ENCODE data around the gene KCNH3. TPM values are rescaled to one million over a fixed set of nuclear protein-coding genes. Genes with fewer than 3 reads are reported as not detected.
A peak's percentile ranks its signal among the peaks of the same experiment; 100 is the strongest.

Gene KCNH3
- total and polyA plus RNA-seq, 10 of the 15 experiments (the other 5 are each of a cell fraction or from before 2014, with no cell fraction given), result 0.03 to 0.45 (median 0.08) TPM; not detected in 5

DNA sequence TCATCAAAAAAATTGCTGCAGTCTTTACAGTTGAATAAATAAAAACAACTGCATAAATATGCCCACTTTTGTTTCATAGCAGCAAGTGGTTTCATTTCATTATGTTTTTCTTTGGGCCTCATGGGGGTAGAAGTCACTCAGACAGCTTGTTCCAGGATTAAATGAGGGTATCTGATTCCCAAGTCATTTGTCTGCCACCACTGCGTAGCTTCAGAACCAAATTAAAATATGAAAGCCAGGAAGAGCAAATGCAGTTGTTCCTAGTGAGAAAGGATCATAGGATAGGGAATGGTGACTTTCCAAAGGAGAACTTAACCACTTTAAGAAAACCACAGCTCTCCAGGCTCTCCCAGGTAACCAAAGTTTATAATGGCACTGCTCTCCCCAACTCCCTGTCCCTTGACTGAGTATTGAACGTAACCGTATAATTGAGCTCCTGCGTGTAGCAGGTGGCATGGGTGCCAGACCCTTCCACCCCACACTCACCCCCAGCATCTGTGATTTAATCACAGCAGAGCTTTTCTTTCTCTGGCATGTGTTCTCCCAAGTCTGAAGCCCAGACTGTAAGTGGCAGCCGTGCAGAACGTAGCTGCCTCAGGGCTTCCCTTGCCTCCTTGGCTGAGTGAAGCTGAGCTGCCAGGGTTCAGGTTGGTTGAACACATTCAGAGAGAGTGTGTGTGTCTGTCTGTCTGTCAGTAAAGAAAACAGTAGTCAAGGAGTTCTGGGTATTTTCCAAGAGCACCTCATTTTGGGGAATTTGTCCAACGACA is 11.3 kb upstream of the KCNH3 start:
- H3K4me3 ChIP-seq, result no peak overlapping the region
- no peaks in the 10 kb centered on the region for H3K9me3 ChIP-seq (replicated peaks; ENCODE audit: control insufficient read depth, insufficient read depth, low read length)
- ChIA-PET SMC1A (ENCODE audit: uncharacterized antibody, unreplicated experiment) (interaction anchor here (0.7 to 33.2 kb wide), 6 partner anchors 14 to 166 kb away, joined by 3 to 740 read pairs (median 6); partner anchors contain the start of gene SPATS2), CTCF (interaction anchor here (0.7 to 5.4 kb wide), 5 partner anchors 13 to 180 kb away, joined by 3 to 40 read pairs (median 3); no protein-coding TSS in a partner anchor), POLR2A (no interaction called here), RAD21 (ENCODE audit: unreplicated experiment) (interaction anchor here (1.0 to 2.3 kb wide), 3 partner anchors 13 to 169 kb away, joined by 3 to 8 read pairs (median 3); no protein-coding TSS in a partner anchor)
- no peak overlapping the region for H3K27ac ChIP-seq (ENCODE audit: control insufficient read depth, insufficient read depth)
- H3K79me2 ChIP-seq (ENCODE audit: control insufficient read depth, insufficient read depth, low read length), result no peaks in the 10 kb centered on the region
- H3K36me3 ChIP-seq (ENCODE audit: control insufficient read depth in 2 of 2, insufficient read depth in 2 of 2, low read length in 1 of 2), result peaks cover 12 to 19% of the 10 kb centered on the region in 2 experiments
- no peak overlapping the region for H2AFZ ChIP-seq (ENCODE audit: control insufficient read depth, low read depth, low read length)
- no peaks in the 10 kb centered on the region for H4K20me1 ChIP-seq (ENCODE audit: control insufficient read depth, insufficient read depth)
- no peaks in the 10 kb centered on the region for H3K4me1 ChIP-seq (ENCODE audit: control insufficient read depth, insufficient read depth, low read length)
- in situ Hi-C loops (cut with MboI) (no loop called here), intact Hi-C loops (cut with micrococcal nuclease; ENCODE audit: unreplicated experiment) (no loop called here)
- H3K9ac ChIP-seq (ENCODE audit: control insufficient read depth, insufficient read depth, low read length), result no peak overlapping the region
- no peak for TF ChIP-seq WRNIP1 (IDR thresholded peaks at IDR 0.05; ENCODE audit: borderline replicate concordance, low read depth, low read length)
- TF ChIP-seq POLR2AphosphoS5 (IDR thresholded peaks at IDR 0.05; ENCODE audit: low read length), result 0 out of 2 replicates have a peak, but pooled peaks have one; percentile 31
- TF ChIP-seq EP300 (IDR thresholded peaks at IDR 0.05; ENCODE audit: borderline replicate concordance in 1 of 2, control insufficient read depth in 1 of 2, low read depth in 2 of 2, low read length in 2 of 2), result no peak
- TF ChIP-seq KAT2A (conservative IDR thresholded peaks at IDR 0.05; ENCODE audit: control insufficient read depth, low read depth, low read length), result no peak
- no peak for ATAC-seq
- DNase-seq (ENCODE audit: low read depth, low spot score), result no peak
- BruUV-seq (replicated peaks), result no TSS peak
- no peak for FAIRE-seq
- WGBS (ENCODE audit: insufficient coverage, insufficient replicate concordance, low lambda C conversion rate, missing lambda C conversion rate), result 80% methylated on average over 7 of the region's 7 CpGs
- H3K4me2 ChIP-seq (ENCODE audit: control insufficient read depth, insufficient read depth), result no peak overlapping the region
- no peaks in the 10 kb centered on the region for H3K27me3 ChIP-seq (replicated peaks in 1 of 2; ENCODE audit: control insufficient read depth in 2 of 2, insufficient read depth in 2 of 2, low read length in 1 of 2)

DNA sequence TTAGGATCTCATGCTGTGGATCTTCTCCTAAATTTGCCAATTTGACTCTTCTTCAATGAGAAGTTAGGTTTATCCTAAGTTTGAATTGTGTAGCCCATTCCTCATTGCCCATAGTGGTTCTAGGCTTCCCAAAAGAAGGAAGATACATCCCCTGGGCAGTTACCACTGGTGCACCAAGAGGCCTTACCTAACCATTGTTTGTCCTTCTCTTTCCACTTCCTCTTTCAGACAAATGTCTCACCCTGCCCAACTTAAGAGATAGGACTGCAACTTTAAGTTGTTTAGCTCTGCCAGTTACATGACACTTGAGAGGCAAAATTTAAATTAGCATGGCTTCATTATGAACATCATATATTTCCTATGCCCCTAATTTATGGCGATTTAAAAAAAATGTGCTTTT is 9.4 kb upstream of the KCNH3 start:
- no peak overlapping the region for H3K9ac ChIP-seq (ENCODE audit: control insufficient read depth, insufficient read depth, low read length)
- in situ Hi-C loops (cut with MboI), result no loop called here
- H2AFZ ChIP-seq (ENCODE audit: control insufficient read depth, low read depth, low read length), result no peak overlapping the region
- ChIA-PET CTCF (interaction anchor here (1.3 to 2.1 kb wide), 2 partner anchors 21 to 171 kb away, joined by 3 to 10 read pairs; no protein-coding TSS in a partner anchor), POLR2A (interaction anchor here (0.6 to 0.7 kb wide), 2 partner anchors 26 to 194 kb away, joined by 5 read pairs; no protein-coding TSS in a partner anchor), SMC1A (ENCODE audit: uncharacterized antibody, unreplicated experiment) (interaction anchor here (1.4 to 33.2 kb wide), 2 partner anchors 25 to 168 kb away, joined by 3 to 740 read pairs; partner anchors contain the start of gene SPATS2), RAD21 (ENCODE audit: unreplicated experiment) (interaction anchor here (0.7 kb wide), 1 partner anchor 19 kb away, joined by 4 read pairs; no protein-coding TSS in a partner anchor)
- FAIRE-seq (no peak), ATAC-seq (peak; percentile 63), DNase-seq (ENCODE audit: low read depth, low spot score) (no peak)
- H3K36me3 ChIP-seq (ENCODE audit: control insufficient read depth in 2 of 2, insufficient read depth in 2 of 2, low read length in 1 of 2), result peaks cover 12 to 15% of the 10 kb centered on the region in 2 experiments
- no peak overlapping the region for H3K27ac ChIP-seq (ENCODE audit: control insufficient read depth, insufficient read depth)
- TF ChIP-seq IKZF2 (IDR thresholded peaks at IDR 0.05), result 0 out of 4 replicates have a peak, but pooled peaks of 1 of the 2 experiments have one; percentile 14
- TF ChIP-seq, protein P1, sequence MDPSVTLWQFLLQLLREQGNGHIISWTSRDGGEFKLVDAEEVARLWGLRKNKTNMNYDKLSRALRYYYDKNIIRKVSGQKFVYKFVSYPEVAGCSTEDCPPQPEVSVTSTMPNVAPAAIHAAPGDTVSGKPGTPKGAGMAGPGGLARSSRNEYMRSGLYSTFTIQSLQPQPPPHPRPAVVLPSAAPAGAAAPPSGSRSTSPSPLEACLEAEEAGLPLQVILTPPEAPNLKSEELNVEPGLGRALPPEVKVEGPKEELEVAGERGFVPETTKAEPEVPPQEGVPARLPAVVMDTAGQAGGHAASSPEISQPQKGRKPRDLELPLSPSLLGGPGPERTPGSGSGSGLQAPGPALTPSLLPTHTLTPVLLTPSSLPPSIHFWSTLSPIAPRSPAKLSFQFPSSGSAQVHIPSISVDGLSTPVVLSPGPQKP (IDR thresholded peaks at IDR 0.05; ENCODE audit: low read depth, low read length), result no peak
- TF ChIP-seq SPI1 (IDR thresholded peaks at IDR 0.05; ENCODE audit: borderline replicate concordance, insufficient read depth, low read depth, low read length), result peak; percentile 92
- TF ChIP-seq RAD51 (IDR thresholded peaks at IDR 0.05), result no peak
- H3K27me3 ChIP-seq (replicated peaks in 1 of 2; ENCODE audit: control insufficient read depth in 2 of 2, insufficient read depth in 2 of 2, low read length in 1 of 2), result no peaks in the 10 kb centered on the region
- no TSS peak for BruUV-seq (replicated peaks)
- intact Hi-C loops (cut with micrococcal nuclease; ENCODE audit: unreplicated experiment), result no loop called here
- H3K4me3 ChIP-seq, result no peak overlapping the region
- WGBS (ENCODE audit: insufficient coverage, insufficient replicate concordance, low lambda C conversion rate, missing lambda C conversion rate), result 93% methylated on average over 1 of the region's 1 CpG
- no peaks in the 10 kb centered on the region for H4K20me1 ChIP-seq (ENCODE audit: control insufficient read depth, insufficient read depth)
- no peaks in the 10 kb centered on the region for H3K79me2 ChIP-seq (ENCODE audit: control insufficient read depth, insufficient read depth, low read length)
- H3K4me2 ChIP-seq (ENCODE audit: control insufficient read depth, insufficient read depth), result no peak overlapping the region
- no peaks in the 10 kb centered on the region for H3K4me1 ChIP-seq (ENCODE audit: control insufficient read depth, insufficient read depth, low read length)
- H3K9me3 ChIP-seq (replicated peaks; ENCODE audit: control insufficient read depth, insufficient read depth, low read length), result no peaks in the 10 kb centered on the region
